T-helper 1 cell (primary cell): ENCODE data around the gene SPECC1.
"Not testable (repeated sequence)": the region's sequence is repeated elsewhere in the genome, so short reads cannot be mapped to it uniquely, and the experiment has no call there.

Experiments used
- DNase-seq, 5 donors: peaks; one replicate each; pipeline ENCODE4 v3.0.0-alpha.2; 2012 to 2020

Gene SPECC1

DNA sequence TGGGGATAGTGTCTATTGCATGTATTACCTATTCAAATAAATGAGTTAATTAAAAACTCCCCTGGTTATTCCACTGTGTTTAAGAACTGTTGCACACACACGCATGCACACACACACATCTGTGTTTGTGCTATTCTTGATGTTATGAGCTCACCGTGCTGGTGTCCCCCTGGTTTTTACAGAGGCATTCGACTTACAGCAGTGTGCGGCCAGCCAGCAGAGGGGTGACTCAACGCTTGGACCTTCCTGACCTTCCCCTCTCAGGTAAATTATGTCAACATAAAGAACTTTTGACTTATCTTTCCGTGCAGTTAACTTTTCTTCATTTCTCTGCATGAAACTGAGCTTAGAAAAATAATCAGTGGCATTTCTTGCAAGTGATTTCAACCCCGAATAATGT, 244.2 kb downstream of the SPECC1 start:
- DNase-seq: no peak

DNA sequence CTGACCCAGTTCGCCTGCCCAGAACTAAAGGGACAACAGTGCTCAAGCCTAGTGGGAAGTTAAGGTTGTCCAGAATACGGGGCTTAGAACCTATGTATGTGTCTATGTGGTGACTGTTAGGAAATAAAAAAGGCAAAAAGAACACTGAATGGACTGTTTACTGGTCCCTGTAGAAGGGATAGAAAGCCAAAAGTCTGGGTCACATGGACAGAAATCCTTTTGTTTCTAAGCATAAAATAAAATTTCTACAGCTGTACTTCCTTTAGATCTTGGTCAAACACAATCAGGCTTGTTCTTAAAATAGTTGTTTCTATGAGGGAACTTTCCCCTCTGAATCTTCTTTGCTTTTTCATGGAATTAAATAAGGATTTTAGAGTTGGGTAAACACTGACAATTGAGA, 245.4 kb downstream of the SPECC1 start:
- no peak for DNase-seq

DNA sequence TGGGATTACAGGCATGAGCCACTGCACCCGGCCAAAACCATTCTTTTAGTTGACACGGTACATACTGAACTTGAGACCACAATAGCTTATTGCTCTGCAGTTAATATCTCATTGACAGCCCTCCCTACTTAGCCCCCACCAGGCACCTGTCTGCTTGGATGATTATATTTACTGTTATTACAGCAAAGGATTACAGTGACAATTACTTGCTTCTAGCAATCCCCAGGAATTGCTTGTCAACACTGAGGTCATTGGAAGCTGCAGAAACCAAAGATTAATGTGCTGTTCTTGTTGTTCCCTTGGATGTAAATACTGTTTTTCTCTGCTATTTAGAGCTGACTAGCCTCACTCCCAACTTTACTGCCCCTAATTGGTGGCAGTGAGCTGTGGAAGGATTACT, 247.0 kb downstream of the SPECC1 start:
- DNase-seq: no peak

DNA sequence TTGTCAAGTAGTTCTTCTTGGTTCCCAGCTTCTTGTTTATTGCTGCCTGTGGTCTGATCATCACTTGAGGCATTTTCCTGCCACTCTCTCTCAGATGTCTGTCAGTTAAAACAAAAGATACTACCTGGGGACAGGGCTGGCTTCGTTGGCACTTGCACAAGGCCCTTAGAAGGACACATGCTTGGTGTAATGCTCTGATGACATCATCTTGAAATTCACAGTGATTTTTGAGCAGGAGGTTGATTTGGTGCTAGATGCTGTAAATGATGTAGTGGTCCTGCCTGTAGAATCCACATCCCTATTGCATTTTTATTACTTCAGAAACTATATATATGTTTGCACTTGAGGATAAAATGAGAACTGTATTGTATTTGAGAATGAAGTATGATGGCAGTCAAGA, 247.8 kb downstream of the SPECC1 start:
- DNase-seq: no peak

DNA sequence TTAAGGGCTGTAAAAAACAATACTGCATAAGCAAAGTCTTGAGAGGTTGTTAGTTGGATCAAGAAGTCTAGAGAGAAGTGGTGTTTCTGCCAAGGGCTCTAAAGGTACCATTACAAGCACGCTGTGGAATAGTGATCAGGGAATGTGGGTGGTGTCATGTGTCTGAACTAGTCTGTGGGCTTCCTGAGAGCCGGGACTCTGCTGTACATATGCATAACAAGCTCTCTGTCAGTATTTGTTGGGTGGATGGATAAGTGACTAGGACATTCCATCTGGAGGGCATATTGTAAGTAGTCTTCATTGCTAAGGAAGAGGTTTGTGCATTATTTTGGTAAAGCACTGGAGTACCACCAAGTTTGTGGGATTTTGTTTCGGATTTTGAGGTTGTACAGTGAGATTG, 248.6 kb downstream of the SPECC1 start:
- no peak for DNase-seq

- no peak for DNase-seq
These were observed 250.5 kb downstream of the SPECC1 start for GRCh38 chr17:20259668-20260067.

DNA sequence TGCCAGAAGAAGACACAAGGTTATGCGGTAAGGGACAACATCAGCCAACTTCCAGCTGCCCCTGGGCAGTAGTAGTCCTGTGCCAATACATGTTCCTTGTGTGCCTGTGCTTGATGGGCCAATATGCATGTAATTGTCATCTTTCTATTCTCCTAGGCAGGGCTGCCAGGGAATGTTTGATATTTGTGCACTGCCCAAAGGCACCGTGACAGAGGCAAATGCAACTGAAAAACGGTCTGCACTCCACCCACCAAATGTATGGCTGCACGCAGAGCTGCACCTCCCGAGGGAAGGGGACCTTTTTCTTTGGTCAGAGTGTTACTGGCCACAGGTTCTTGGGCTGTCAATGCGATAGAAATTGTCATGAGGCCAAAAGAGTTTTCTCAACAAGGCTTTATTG, 251.1 kb downstream of the SPECC1 start:
- DNase-seq: no peak

DNA sequence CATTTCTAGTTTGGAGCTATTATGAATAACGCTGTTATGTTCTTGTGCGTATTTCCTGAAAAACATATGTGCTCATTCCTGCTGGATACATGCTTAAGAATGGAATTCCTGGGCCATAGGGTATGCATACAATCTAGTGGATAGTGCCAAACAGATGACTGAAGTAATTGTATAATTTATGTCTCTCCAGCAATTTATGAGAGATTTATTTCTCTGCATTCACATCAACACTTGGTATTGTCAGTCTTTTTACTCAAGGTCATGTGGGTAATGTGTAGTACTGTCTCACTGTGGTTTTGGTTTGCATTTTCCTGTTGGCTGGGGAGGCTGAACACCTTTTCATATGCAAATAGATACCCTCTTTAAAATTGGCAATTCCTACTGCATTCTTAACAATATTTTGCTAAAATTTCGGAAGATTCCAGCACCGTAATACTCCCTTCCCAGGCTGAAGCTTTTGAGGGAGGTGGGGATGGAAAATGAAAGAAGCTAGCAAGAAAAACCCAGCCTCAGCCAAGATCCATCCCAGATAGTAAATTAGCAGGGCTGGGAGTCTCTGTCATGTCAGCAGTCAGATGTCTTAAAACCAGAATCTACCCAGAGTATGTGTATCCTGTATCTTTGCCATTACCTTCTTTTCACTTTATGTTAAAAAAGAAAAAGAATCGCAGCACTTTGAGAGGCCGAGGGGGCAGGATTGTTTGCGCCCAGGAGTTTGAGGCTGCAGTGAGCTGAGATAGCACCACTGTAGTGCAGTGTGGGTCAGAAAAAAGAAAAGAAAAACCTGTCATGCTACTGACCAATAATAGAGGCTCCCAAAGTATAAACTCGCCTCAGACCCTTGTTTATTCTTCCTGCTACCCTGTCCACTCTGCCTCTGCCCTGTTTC, 253.3 kb downstream of the SPECC1 start:
- DNase-seq: no peak

GRCh38 chr17:20263115-20263433, 253.9 kb downstream of the SPECC1 start:
- DNase-seq: not testable (repeated sequence)

DNA sequence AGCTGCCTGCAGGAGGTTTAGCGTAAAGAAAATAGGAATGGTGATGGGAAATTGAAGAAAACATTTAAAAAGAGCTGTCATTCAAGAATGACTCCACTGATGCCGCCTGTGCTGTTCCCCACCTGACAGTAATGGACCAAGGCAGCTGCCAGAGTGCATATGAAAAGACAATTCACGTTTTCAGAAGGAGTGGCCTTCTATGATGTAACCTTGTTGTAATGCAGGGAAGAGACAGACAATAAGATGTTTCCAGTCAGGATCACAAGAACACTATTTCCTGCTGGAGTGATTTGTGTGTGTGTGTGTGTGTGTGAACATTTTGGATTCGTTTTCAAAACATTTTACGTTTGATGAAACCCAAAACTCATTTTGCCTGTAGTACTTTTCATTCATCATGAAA, 254.4 kb downstream of the SPECC1 start:
- no peak for DNase-seq

- no peak for DNase-seq
These were observed 255.8 kb downstream of the SPECC1 start for GRCh38 chr17:20264996-20265395.

DNA sequence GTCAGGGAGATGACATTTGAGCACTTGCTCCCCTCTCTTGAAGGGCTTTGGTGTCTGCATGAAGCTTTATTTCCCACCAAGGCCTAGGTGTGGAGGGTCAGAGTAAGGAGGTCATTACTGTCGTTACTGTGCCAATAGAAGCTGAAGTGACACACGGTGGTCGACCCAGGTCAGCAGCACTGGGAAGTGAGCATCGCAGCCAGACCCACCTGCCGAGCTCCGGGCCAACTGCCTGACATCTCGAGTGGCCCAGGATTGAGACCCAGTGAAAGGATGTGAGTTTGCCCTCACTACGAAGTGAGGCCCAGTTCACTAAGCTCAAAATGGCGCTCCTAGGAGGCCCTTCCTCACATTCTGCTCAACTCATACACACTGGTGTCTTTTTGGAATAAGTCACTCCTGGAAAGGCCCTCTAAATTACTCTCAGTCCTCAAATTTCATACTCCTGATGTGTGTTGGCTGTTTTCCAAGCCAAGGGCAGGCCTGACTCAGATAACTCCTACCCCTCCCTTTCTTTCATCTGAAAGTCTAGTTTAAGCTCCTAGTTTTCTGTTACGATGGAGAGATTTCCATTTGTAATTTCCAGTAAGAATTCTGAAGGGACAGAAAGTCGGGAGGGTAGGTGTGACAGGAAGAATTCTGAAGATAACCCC, 257.8 kb downstream of the SPECC1 start:
- no peak for DNase-seq

DNA sequence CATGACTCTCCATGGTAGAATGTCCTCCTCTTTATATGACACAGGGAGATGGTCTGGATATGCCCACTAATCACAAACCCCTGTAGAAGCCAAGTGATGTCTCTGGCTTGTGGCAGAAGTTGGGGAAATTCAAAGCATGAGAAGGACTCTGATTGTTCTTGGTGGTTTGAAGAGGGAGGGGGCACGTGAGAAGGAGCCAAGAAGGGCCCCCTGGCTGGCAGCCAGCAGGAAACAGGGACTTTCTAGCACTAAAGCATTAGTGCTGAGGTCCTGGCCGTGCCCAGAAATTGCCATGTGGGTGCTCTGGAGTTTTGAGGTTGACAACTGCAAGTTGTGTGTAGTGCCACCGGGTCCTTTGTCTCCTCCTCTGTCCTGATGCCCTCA, 258.3 kb downstream of the SPECC1 start:
- peak in 3 of 5 donors; percentile 33 to 48 (median 38) for DNase-seq

- no peak for DNase-seq
These were observed 261.2 kb downstream of the SPECC1 start for GRCh38 chr17:20270369-20270768.

DNA sequence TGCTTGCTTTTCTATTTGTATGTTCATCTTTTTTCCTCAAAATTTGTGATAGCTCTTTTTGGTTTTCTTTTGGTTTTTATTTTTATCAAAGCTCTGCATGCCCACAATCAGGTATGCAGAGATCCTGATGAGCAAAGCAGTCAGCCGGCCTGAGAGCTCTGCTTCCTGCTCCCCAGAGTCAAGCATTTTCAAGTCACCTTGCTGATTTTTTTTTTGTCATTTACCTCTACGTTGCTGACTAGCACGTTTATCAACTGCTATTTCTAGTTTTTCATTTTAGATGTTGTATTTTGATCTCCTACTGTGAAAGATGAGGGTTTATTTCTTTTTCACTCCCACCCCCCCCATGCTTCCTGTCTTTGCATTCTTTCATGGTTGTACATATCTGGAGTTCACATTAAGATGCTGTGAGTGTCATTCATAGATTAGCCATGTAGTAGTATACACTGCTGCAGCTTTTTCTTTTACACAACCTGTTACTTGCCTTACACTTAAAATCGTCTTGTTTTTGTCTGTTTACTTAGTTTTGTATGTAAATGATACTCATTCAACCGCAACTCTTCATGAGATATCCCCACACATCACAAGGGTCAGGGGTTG, 262.0 kb downstream of the SPECC1 start:
- DNase-seq: peak in 1 of 5 donors; percentile 25

- DNase-seq: peak in 1 of 5 donors; percentile 20
These were observed 264.8 kb downstream of the SPECC1 start for GRCh38 chr17:20273741-20274500.

DNA sequence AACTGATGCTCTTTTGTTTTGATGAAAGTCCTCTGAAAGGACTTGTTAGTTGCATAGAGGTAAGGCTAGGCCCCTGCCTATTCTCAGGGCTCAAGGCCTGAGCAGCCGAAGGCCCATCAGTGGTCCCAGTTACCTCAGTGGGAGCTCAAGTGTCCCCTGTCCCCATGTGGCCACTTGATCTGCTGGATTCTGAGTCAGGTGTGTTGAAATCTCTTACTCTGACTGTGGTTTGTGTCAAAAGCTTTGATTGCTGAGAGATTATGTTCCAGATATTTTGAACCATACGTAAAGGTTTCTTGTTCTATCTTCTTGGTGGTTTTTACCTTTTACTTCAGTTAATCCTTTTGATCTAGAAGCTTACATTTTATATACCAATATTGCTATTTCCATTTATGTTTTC, 266.5 kb downstream of the SPECC1 start:
- no peak for DNase-seq

- no peak for DNase-seq
These were observed 267.3 kb downstream of the SPECC1 start for GRCh38 chr17:20276421-20276820.

- DNase-seq: no peak
These were observed 269.6 kb downstream of the SPECC1 start for GRCh38 chr17:20278805-20279204.

GRCh38 chr17:20279631-20280030, 270.5 kb downstream of the SPECC1 start:
- no peak for DNase-seq

DNA sequence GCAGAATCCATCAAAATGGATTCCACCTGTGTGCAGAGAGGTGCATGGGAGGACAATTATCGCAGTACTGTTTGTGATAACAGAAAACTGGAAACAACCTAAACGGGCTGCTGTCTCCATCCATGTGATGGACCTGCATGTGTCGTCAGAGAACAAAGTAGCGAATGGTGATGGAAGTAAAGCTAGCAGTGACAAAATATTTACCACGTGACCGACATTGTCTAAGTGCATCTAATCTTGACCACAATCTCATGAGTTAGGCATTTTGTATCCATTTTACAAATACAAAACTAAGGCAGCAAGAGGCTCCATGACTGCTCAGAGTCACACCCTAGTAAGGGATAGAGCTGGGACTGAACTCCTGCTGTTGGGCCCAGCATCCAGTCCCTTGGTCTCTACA, 270.9 kb downstream of the SPECC1 start:
- DNase-seq: no peak

DNA sequence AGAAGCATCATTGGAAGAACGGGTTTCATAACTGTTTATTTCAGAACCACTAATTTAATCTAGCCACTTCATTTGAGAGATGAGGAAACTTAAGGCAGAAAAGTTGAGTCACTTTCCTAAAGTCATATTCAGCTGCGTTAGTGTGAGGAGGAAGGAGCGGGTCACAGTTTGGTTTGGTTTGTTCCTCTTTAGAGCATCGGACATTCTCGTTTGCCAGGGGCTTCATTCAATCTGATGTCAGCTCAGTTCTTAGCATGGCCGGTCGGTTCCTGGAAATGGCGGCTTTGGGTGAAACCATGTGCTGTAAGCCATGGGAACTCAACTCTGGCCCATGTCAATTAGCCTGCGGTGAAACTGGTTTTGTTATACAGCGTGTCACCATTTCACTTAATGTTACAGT, 271.7 kb downstream of the SPECC1 start:
- no peak for DNase-seq

GRCh38 chr17:20281860-20282259, 272.7 kb downstream of the SPECC1 start:
- no peak for DNase-seq
